Measurements from ENCODE around the gene CCDC92.

Gene CCDC92

DNA sequence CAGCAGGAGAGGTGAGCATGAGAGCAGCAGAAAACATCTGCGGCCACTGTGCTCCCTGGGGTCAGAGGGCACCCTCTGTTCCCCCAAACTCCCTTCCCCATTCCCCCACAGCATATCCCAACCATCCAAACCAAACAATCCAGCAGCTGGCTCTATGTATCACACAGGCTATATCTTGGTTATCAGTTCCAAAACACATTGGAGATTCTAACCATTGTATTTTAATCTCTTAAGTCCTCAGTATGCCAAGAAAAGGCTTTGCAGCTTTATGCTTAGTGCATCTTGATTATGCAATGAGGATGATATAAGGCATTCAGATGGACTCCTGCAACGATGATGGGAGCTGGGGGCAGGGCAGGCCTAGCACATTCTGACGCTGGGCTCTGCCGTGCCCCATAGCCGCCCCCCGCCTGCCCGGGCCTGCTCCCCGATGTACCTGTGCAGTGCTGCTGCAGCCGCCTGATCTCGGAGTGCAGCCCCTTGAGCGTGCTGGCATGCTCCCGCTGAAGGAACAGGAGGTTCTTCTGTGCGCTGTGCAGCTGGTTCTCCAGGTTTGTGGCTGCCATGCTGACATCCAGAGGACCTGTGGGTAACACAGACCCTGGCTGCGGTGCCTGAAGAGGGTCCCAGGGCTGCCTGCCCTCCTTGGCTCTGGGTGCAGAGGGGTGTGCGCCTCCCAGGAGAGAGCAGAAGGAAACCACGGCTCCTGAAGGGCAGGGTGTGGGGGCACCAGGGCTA, 29.6 kb downstream of the CCDC92 start:
- Histone ChIP-seq H3K4me1 (ENCODE audit: control insufficient read depth, insufficient read depth, low read length) (peaks cover 4% of the 10 kb centered on the region), H3K36me3 (ENCODE audit: control insufficient read depth in 2 of 2, insufficient read depth in 2 of 2, low read length in 2 of 2) (peaks cover 34 to 45% of the 10 kb centered on the region in 2 donors), H3K27me3 (ENCODE audit: control insufficient read depth in 1 of 2, insufficient read depth in 2 of 2, low read length in 2 of 2) (no peaks in the 10 kb centered on the region), H3K9me3 (ENCODE audit: control insufficient read depth in 2 of 2, low read length in 2 of 2) (no peaks in the 10 kb centered on the region), H3K4me3 (ENCODE audit: low read length in 2 of 2) (no peak overlapping the region), H3K9ac (ENCODE audit: low read length in 2 of 2) (no peak overlapping the region), H3K27ac (ENCODE audit: low read length) (no peak overlapping the region)

DNA sequence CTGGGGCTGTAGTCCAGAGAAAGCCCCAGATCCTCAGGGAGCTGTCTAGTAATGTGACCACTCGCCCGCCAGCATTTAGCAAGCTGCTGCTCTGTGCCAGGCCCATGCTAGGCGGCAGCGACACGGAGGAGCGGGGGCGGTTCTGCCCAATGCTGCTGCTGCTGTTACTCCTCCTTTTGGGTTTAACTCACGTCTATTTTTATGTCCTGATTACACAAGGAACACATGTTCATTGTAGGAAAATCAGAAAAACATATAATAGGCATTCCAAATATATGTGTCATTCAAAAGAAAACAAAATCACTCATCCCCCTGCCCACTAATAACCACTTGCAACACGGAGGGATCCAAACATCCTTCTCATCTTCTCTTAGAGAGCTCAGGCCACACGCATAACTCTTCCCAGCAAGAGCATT, 30.4 kb downstream of the CCDC92 start:
- Histone ChIP-seq H3K36me3 (ENCODE audit: control insufficient read depth in 2 of 2, insufficient read depth in 2 of 2, low read length in 2 of 2) (peaks cover 34 to 50% of the 10 kb centered on the region in 2 donors), H3K9me3 (ENCODE audit: control insufficient read depth in 2 of 2, low read length in 2 of 2) (no peaks in the 10 kb centered on the region), H3K27ac (ENCODE audit: low read length) (no peak overlapping the region), H3K9ac (ENCODE audit: low read length in 2 of 2) (no peak overlapping the region), H3K27me3 (ENCODE audit: control insufficient read depth in 1 of 2, insufficient read depth in 2 of 2, low read length in 2 of 2) (no peaks in the 10 kb centered on the region), H3K4me3 (ENCODE audit: low read length in 2 of 2) (no peak overlapping the region), H3K4me1 (ENCODE audit: control insufficient read depth, insufficient read depth, low read length) (peaks cover 4% of the 10 kb centered on the region)

DNA sequence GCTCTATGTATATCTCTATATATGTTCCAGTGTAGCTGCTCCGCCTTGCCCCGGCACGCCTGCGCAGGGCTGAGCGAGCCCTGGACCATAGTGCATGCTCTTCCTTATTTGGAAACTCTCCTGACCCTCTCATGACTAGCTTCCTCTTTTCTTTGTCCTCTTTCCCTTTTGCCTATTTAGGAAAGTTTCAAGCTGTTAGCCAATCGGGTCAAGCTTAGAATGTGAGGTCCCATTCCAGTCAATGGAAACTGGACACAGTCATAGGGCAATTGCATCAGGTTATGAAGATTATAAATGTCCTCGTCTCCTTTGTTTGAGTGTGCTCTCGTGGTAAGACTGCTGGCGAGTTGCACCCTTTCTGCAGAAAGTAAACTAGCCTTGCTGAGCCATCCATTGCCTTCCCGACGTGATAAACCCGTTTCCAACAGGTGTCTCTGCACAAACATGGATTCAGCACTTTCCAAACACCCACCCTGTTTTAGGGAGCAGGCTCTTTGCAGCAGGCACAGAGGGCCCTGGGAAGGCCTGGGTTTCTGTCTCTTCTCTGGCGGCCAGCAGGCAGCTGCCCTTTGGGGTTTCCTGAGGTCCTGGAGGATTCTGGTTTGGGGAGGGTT, 30.9 kb downstream of the CCDC92 start:
- H3K27me3 ChIP-seq (ENCODE audit: control insufficient read depth in 1 of 2, insufficient read depth in 2 of 2, low read length in 2 of 2) = no peaks in the 10 kb centered on the region
- H3K9ac ChIP-seq (ENCODE audit: low read length in 2 of 2) = no peak overlapping the region
- H3K4me3 ChIP-seq (ENCODE audit: low read length in 2 of 2) = no peak overlapping the region
- no peak overlapping the region for H3K27ac ChIP-seq (ENCODE audit: low read length)
- H3K9me3 ChIP-seq (ENCODE audit: control insufficient read depth in 2 of 2, low read length in 2 of 2) = no peaks in the 10 kb centered on the region
- H3K36me3 ChIP-seq (ENCODE audit: control insufficient read depth in 2 of 2, insufficient read depth in 2 of 2, low read length in 2 of 2) = peaks cover 39 to 51% of the 10 kb centered on the region in 2 donors
- peaks cover 4% of the 10 kb centered on the region for H3K4me1 ChIP-seq (ENCODE audit: control insufficient read depth, insufficient read depth, low read length)

DNA sequence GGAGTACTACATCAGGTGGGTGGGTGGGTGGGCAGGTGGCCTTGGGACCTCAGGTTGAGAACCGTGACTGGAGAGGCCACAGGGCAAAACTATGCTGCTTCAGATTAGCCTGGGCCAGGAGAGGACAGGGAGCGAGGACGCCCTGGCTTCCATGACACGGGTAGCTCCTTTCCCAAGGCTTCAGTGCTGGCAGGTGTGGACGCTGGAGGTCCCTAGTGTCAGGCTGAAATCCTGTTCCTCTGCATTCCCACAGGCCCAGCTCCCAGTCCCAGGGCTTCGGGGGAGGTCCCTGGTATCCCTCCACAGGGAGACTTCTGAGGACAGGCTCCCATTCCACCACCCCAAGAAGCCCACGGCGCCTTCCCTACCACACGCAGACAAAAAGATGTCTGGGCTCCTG, 31.6 kb downstream of the CCDC92 start:
- Histone ChIP-seq H3K4me3 (ENCODE audit: low read length in 2 of 2) (no peak overlapping the region), H3K9ac (ENCODE audit: low read length in 2 of 2) (no peak overlapping the region), H3K27ac (ENCODE audit: low read length) (no peak overlapping the region), H3K4me1 (ENCODE audit: control insufficient read depth, insufficient read depth, low read length) (no peaks in the 10 kb centered on the region), H3K9me3 (ENCODE audit: control insufficient read depth in 2 of 2, low read length in 2 of 2) (no peaks in the 10 kb centered on the region), H3K36me3 (ENCODE audit: control insufficient read depth in 2 of 2, insufficient read depth in 2 of 2, low read length in 2 of 2) (peaks cover 41 to 55% of the 10 kb centered on the region in 2 donors), H3K27me3 (ENCODE audit: control insufficient read depth in 1 of 2, insufficient read depth in 2 of 2, low read length in 2 of 2) (no peaks in the 10 kb centered on the region)

DNA sequence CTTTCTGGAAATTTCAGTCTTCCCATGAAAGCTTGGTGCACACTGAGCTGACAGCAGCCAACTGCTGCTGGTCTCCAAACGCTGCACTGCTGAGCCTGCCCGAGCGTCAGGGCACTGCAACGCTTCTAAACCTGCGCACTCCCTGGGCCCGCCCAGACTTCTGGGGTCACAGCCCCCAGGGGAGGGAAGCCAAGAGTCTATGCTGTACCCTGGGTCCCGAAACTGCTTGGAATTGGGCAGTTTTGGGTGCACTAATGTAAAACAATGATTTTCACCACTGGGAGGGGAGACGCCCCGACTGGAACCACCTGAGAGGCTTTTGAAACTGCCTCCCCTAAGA, 32.0 kb downstream of the CCDC92 start:
- Histone ChIP-seq H3K27me3 (ENCODE audit: control insufficient read depth in 1 of 2, insufficient read depth in 2 of 2, low read length in 2 of 2) (no peaks in the 10 kb centered on the region), H3K36me3 (ENCODE audit: control insufficient read depth in 2 of 2, insufficient read depth in 2 of 2, low read length in 2 of 2) (peaks cover 41 to 58% of the 10 kb centered on the region in 2 donors), H3K4me3 (ENCODE audit: low read length in 2 of 2) (no peak overlapping the region), H3K9ac (ENCODE audit: low read length in 2 of 2) (no peak overlapping the region), H3K27ac (ENCODE audit: low read length) (no peak overlapping the region), H3K9me3 (ENCODE audit: control insufficient read depth in 2 of 2, low read length in 2 of 2) (no peaks in the 10 kb centered on the region), H3K4me1 (ENCODE audit: control insufficient read depth, insufficient read depth, low read length) (no peaks in the 10 kb centered on the region)

DNA sequence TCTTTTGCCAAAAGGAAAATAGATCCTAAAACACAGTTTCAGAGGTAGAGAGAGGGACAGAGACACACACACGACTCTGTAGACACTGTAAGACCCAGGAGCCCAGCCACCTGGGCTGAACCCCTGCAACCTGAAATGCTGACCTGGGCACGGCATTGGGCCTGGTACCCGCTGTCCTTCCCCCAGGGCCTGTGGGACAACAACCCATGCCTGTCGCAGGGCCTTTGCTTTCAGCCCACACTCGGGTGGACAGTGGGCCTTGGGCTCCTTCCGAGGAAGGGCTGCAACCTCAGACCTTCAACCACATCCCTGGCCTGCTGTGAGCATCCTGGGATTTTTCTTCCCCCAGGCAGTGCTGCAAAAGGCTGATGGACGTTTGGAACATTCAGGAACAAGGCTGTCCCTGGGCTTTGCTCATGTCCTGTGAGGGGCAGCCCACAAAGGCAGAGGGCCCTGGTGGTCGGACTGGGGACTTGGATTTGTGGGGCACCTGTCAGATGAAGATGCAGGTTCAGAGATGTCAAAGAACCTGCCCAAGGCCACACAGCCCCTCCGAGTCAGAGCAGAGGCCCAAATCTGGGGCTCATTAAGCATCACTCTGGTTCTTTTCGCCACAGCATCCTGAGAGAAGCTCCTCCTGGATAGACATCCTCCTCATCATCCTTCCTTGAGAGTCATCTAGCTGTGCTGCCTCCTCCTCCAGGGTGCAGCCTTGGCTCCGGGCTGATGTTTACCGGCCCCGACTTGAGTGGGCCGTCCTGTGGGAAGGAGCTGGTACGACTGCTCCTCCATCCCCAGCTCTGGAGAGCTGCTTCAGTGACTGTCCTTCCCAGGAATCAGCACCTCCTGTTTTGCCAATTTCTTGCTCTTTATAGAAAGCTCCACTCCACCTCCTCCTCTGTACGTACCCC, 32.7 kb downstream of the CCDC92 start:
- Histone ChIP-seq H3K36me3 (ENCODE audit: control insufficient read depth in 2 of 2, insufficient read depth in 2 of 2, low read length in 2 of 2) (peaks cover 35 to 52% of the 10 kb centered on the region in 2 donors), H3K27ac (ENCODE audit: low read length) (no peak overlapping the region)

DNA sequence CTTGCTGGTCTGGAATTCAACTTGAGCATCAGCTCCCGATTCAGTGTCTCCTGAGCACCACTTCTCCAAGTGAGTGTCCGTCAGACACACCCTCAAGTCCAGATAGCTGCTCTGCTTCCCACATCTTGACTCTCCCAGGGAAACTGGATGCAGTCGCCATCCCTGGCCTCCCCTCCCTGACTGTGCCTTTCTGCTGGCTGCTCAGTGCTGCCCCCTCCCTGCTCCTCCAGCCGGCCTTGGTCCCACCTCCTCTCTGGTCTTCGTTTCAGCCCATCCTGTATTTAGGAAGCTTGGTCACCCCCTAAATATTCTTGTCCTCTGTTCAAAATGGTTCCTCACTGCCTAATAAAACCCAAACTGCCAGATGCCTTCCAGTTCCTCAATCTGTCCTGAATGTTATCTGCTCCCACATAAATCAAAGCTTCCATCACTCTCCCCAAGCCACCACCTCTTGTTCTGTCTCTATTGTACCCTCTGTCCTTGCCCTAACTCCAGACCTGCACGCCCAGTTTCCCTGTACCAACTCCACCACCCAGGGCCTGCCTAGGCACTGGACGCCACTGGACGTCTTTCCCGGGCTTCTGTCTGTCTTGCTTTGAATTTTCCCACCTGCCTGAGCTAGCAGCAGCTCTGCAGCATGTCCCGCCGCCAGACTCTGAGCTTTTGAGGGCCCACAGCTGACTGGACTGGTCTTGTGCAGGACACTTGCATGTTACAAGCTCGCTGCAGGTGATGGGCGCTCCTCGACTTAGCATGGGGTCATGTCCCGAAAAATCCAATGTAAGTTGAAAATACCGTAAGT, 33.8 kb downstream of the CCDC92 start:
- no peak overlapping the region for H3K27ac ChIP-seq (ENCODE audit: low read length)
- H3K27me3 ChIP-seq (ENCODE audit: control insufficient read depth in 1 of 2, insufficient read depth in 2 of 2, low read length in 2 of 2) = no peaks in the 10 kb centered on the region
- no peak overlapping the region for H3K4me3 ChIP-seq (ENCODE audit: low read length in 2 of 2)
- H3K36me3 ChIP-seq (ENCODE audit: control insufficient read depth in 2 of 2, insufficient read depth in 2 of 2, low read length in 2 of 2) = peaks cover 30 to 50% of the 10 kb centered on the region in 2 donors
- no peaks in the 10 kb centered on the region for H3K9me3 ChIP-seq (ENCODE audit: control insufficient read depth in 2 of 2, low read length in 2 of 2)
- no peaks in the 10 kb centered on the region for H3K4me1 ChIP-seq (ENCODE audit: control insufficient read depth, insufficient read depth, low read length)
- no peak overlapping the region for H3K9ac ChIP-seq (ENCODE audit: low read length in 2 of 2)

More for the DNA sequence above, 32.7 kb downstream of the CCDC92 start:
- Histone ChIP-seq H3K4me1 (ENCODE audit: control insufficient read depth, insufficient read depth, low read length) (no peaks in the 10 kb centered on the region), H3K9ac (ENCODE audit: low read length in 2 of 2) (no peak overlapping the region), H3K27me3 (ENCODE audit: control insufficient read depth in 1 of 2, insufficient read depth in 2 of 2, low read length in 2 of 2) (no peaks in the 10 kb centered on the region), H3K9me3 (ENCODE audit: control insufficient read depth in 2 of 2, low read length in 2 of 2) (no peaks in the 10 kb centered on the region), H3K4me3 (ENCODE audit: low read length in 2 of 2) (no peak overlapping the region)

DNA sequence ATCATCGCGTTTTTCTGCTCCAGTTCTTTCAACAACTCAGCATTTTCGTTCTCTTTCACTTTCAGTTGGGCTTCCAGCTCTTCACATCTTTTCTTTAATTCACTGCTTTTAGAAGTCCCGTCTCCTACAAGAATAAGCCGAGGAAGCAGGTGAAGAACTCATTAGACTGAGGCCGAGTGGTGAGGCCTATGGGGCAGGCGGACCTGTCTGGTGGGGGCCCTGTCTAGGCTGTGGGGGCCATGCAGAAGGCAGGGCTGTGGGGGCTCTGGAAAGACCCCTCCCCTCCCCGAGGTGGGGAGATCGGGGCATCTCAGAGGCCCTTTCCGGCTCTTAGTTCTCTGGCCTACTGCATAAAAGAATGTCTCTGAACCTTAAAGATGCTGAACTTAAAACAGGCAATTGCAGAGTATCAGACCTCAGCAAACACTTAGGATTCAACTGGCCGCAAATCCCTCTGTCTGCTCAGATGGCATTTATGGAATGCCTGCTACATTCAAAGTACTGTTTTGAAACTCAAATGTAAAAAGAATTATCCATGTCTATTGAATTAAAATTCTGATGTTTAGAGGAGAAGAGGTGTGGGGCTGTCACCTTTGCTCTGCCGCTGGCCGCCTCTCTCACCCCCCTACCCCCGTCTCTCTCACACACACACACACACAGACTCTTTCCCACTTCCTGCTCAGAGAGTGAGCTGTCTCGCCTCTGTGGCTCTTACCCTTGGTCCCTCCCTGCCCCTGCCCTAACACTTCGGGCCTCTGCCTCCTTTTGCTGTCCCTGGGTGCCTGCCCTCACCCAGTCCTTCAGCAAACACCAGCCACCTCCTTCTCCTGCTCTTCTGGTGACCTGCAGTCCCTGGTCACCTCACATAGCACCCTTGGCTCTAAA, 34.7 kb downstream of the CCDC92 start:
- H3K4me3 ChIP-seq (ENCODE audit: low read length in 2 of 2) = no peak overlapping the region
- no peaks in the 10 kb centered on the region for H3K9me3 ChIP-seq (ENCODE audit: control insufficient read depth in 2 of 2, low read length in 2 of 2)
- no peaks in the 10 kb centered on the region for H3K27me3 ChIP-seq (ENCODE audit: control insufficient read depth in 1 of 2, insufficient read depth in 2 of 2, low read length in 2 of 2)
- H3K4me1 ChIP-seq (ENCODE audit: control insufficient read depth, insufficient read depth, low read length) = no peaks in the 10 kb centered on the region
- H3K36me3 ChIP-seq (ENCODE audit: control insufficient read depth in 2 of 2, insufficient read depth in 2 of 2, low read length in 2 of 2) = peaks cover 27 to 43% of the 10 kb centered on the region in 2 donors
- H3K9ac ChIP-seq (ENCODE audit: low read length in 2 of 2) = no peak overlapping the region
- H3K27ac ChIP-seq (ENCODE audit: low read length) = no peak overlapping the region

DNA sequence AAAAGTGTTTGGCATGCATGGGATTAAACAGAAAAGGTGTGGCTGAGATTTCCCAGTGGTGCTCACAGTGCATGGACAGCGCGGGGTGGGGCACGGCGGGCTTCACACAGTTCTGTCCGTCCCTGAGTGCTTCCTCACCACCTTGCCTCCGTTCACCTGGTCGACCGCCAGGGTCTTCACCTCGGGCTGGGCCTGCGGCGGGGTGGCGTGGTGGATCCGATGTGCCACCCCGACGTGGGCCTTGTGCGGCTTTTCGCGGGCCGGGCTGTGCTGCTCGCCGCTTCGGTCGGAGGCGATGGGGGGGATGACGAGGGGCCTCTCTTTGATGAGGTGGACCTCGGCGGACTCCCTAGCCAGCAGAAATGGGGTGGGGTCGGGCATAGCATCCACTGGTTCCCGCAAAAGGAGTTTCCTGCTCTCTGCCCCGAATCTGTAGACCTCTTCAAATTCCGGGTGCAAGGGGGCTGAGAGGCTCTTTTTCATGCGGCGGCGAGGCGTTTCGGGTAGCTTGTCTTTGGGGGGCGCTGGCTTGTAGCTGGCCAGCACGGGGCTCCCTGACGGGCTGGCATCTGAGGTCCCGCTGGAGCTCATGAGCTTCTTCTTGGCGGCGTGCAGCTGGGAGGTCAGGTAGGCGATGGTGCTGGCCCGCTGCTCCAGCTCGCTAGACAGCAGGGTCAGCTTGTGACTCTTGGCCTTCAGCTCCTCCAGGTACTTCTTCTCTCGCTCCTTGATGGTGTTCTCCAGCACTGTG, 35.5 kb downstream of the CCDC92 start:
- Histone ChIP-seq H3K27ac (ENCODE audit: low read length) (no peak overlapping the region), H3K27me3 (ENCODE audit: control insufficient read depth in 1 of 2, insufficient read depth in 2 of 2, low read length in 2 of 2) (no peaks in the 10 kb centered on the region), H3K36me3 (ENCODE audit: control insufficient read depth in 2 of 2, insufficient read depth in 2 of 2, low read length in 2 of 2) (peaks cover 22 to 35% of the 10 kb centered on the region in 2 donors), H3K9ac (ENCODE audit: low read length in 2 of 2) (no peak overlapping the region), H3K9me3 (ENCODE audit: control insufficient read depth in 2 of 2, low read length in 2 of 2) (no peaks in the 10 kb centered on the region), H3K4me3 (ENCODE audit: low read length in 2 of 2) (no peak overlapping the region), H3K4me1 (ENCODE audit: control insufficient read depth, insufficient read depth, low read length) (no peaks in the 10 kb centered on the region)

Measured in stomach smooth muscle (tissue), 2 donors.